ENCODE data around the gene DMXL1. TPM values are rescaled to one million over a fixed set of nuclear protein-coding genes. Genes with fewer than 3 reads are reported as not detected.

The DMXL1 gene
- total and polyA plus RNA-seq, 2 experiments from 2014 or later: 28.4 to 41.7 TPM

DNA sequence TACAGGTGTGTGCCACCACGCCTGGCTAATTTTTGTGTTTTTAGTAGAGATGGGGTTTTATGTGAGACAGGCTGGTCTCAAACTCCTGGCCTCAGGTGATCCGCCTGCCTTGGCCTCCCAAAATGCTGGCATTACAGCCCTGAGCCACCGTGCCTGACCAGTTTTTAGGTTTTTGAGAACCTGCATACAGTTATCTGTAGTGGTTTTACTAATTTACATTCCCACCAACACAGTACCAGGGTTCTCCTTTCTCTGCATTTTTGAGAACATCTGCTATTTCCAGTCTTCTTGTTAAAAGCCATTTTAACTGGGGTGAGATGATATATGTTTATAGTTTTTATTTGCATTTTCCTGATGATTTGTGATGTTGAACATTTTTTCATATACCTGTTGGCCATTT lies 12.8 kb downstream of the DMXL1 start:
- Histone ChIP-seq H3F3A (replicated peaks; ENCODE audit: low read depth) (no peaks in the 10 kb centered on the region), H2AFZ (no peak overlapping the region), H3K4me3 (no peak overlapping the region), H3K79me2 (replicated peaks; ENCODE audit: insufficient read depth) (peaks cover 88% of the 10 kb centered on the region), H3K4me1 (ENCODE audit: insufficient read depth) (peaks cover 24% of the 10 kb centered on the region), H3K36me3 (ENCODE audit: insufficient read depth) (no peaks in the 10 kb centered on the region), H3K27me3 (ENCODE audit: insufficient read depth) (no peaks in the 10 kb centered on the region), H4K20me1 (replicated peaks; ENCODE audit: insufficient read depth) (no peaks in the 10 kb centered on the region), H3K4me2 (no peak overlapping the region), H3K9me2 (ENCODE audit: insufficient read depth) (no peaks in the 10 kb centered on the region), H3K27ac (ENCODE audit: low read depth) (no peak overlapping the region)
- no peak overlapping the region for H3K4me3 Mint-ChIP-seq
- ATAC-seq (no peak), DNase-seq (ENCODE audit: low spot score) (no peak)
- H3K36me3 Mint-ChIP-seq (ENCODE audit: low read depth): peaks cover 39% of the 10 kb centered on the region
- H3K9me3 Mint-ChIP-seq: peaks cover 13% of the 10 kb centered on the region
- peaks cover 5% of the 10 kb centered on the region for H3K27me3 Mint-ChIP-seq (ENCODE audit: insufficient read depth, low read depth, poor library complexity)
- no peak overlapping the region; the same call in 1 of the 2 replicates for H3K27ac Mint-ChIP-seq
- TF ChIP-seq EZH2phosphoT487 (IDR thresholded peaks at IDR 0.05; ENCODE audit: unreplicated experiment): no peak
- no peak for TF ChIP-seq POLR2AphosphoS5 (IDR thresholded peaks at IDR 0.05; ENCODE audit: low read depth)
- TF ChIP-seq, protein P1, sequence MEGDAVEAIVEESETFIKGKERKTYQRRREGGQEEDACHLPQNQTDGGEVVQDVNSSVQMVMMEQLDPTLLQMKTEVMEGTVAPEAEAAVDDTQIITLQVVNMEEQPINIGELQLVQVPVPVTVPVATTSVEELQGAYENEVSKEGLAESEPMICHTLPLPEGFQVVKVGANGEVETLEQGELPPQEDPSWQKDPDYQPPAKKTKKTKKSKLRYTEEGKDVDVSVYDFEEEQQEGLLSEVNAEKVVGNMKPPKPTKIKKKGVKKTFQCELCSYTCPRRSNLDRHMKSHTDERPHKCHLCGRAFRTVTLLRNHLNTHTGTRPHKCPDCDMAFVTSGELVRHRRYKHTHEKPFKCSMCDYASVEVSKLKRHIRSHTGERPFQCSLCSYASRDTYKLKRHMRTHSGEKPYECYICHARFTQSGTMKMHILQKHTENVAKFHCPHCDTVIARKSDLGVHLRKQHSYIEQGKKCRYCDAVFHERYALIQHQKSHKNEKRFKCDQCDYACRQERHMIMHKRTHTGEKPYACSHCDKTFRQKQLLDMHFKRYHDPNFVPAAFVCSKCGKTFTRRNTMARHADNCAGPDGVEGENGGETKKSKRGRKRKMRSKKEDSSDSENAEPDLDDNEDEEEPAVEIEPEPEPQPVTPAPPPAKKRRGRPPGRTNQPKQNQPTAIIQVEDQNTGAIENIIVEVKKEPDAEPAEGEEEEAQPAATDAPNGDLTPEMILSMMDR (conservative IDR thresholded peaks at IDR 0.05; ENCODE audit: low read depth in 2 of 2): no peak
- no peak for TF ChIP-seq ZNF114 (CRISPR knock-in tag; IDR thresholded peaks at IDR 0.05)
- TF ChIP-seq CREB1 (CRISPR knock-in tag; IDR thresholded peaks at IDR 0.05; ENCODE audit: low read depth): no peak
- no peak for TF ChIP-seq ZNF331 (CRISPR knock-in tag; IDR thresholded peaks at IDR 0.05; ENCODE audit: low read depth)
- TF ChIP-seq, protein P2, sequence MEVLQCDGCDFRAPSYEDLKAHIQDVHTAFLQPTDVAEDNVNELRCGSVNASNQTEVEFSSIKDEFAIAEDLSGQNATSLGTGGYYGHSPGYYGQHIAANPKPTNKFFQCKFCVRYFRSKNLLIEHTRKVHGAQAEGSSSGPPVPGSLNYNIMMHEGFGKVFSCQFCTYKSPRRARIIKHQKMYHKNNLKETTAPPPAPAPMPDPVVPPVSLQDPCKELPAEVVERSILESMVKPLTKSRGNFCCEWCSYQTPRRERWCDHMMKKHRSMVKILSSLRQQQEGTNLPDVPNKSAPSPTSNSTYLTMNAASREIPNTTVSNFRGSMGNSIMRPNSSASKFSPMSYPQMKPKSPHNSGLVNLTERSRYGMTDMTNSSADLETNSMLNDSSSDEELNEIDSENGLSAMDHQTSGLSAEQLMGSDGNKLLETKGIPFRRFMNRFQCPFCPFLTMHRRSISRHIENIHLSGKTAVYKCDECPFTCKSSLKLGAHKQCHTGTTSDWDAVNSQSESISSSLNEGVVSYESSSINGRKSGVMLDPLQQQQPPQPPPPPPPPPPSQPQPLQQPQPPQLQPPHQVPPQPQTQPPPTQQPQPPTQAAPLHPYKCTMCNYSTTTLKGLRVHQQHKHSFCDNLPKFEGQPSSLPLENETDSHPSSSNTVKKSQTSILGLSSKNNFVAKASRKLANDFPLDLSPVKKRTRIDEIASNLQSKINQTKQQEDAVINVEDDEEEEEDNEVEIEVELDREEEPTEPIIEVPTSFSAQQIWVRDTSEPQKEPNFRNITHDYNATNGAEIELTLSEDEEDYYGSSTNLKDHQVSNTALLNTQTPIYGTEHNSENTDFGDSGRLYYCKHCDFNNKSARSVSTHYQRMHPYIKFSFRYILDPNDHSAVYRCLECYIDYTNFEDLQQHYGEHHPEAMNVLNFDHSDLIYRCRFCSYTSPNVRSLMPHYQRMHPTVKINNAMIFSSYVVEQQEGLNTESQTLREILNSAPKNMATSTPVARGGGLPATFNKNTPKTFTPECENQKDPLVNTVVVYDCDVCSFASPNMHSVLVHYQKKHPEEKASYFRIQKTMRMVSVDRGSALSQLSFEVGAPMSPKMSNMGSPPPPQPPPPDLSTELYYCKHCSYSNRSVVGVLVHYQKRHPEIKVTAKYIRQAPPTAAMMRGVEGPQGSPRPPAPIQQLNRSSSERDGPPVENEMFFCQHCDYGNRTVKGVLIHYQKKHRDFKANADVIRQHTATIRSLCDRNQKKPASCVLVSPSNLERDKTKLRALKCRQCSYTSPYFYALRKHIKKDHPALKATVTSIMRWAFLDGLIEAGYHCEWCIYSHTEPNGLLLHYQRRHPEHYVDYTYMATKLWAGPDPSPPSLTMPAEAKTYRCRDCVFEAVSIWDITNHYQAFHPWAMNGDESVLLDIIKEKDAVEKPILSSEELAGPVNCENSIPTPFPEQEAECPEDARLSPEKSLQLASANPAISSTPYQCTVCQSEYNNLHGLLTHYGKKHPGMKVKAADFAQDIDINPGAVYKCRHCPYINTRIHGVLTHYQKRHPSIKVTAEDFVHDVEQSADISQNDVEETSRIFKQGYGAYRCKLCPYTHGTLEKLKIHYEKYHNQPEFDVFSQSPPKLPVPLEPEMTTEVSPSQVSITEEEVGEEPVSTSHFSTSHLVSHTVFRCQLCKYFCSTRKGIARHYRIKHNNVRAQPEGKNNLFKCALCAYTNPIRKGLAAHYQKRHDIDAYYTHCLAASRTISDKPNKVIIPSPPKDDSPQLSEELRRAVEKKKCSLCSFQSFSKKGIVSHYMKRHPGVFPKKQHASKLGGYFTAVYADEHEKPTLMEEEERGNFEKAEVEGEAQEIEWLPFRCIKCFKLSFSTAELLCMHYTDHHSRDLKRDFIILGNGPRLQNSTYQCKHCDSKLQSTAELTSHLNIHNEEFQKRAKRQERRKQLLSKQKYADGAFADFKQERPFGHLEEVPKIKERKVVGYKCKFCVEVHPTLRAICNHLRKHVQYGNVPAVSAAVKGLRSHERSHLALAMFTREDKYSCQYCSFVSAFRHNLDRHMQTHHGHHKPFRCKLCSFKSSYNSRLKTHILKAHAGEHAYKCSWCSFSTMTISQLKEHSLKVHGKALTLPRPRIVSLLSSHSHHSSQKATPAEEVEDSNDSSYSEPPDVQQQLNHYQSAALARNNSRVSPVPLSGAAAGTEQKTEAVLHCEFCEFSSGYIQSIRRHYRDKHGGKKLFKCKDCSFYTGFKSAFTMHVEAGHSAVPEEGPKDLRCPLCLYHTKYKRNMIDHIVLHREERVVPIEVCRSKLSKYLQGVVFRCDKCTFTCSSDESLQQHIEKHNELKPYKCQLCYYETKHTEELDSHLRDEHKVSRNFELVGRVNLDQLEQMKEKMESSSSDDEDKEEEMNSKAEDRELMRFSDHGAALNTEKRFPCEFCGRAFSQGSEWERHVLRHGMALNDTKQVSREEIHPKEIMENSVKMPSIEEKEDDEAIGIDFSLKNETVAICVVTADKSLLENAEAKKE (CRISPR knock-in tag; IDR thresholded peaks at IDR 0.05): no peak
- no peak for TF ChIP-seq STAT1 (IDR thresholded peaks at IDR 0.05; ENCODE audit: unreplicated experiment)
- TF ChIP-seq EZH2 (IDR thresholded peaks at IDR 0.05; ENCODE audit: low read depth, unreplicated experiment): no peak
- TF ChIP-seq JUNB (IDR thresholded peaks at IDR 0.05; ENCODE audit: unreplicated experiment): no peak
- TF ChIP-seq, protein P3, sequence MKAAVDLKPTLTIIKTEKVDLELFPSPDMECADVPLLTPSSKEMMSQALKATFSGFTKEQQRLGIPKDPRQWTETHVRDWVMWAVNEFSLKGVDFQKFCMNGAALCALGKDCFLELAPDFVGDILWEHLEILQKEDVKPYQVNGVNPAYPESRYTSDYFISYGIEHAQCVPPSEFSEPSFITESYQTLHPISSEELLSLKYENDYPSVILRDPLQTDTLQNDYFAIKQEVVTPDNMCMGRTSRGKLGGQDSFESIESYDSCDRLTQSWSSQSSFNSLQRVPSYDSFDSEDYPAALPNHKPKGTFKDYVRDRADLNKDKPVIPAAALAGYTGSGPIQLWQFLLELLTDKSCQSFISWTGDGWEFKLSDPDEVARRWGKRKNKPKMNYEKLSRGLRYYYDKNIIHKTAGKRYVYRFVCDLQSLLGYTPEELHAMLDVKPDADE (IDR thresholded peaks at IDR 0.05): no peak
- TF ChIP-seq, protein P4, sequence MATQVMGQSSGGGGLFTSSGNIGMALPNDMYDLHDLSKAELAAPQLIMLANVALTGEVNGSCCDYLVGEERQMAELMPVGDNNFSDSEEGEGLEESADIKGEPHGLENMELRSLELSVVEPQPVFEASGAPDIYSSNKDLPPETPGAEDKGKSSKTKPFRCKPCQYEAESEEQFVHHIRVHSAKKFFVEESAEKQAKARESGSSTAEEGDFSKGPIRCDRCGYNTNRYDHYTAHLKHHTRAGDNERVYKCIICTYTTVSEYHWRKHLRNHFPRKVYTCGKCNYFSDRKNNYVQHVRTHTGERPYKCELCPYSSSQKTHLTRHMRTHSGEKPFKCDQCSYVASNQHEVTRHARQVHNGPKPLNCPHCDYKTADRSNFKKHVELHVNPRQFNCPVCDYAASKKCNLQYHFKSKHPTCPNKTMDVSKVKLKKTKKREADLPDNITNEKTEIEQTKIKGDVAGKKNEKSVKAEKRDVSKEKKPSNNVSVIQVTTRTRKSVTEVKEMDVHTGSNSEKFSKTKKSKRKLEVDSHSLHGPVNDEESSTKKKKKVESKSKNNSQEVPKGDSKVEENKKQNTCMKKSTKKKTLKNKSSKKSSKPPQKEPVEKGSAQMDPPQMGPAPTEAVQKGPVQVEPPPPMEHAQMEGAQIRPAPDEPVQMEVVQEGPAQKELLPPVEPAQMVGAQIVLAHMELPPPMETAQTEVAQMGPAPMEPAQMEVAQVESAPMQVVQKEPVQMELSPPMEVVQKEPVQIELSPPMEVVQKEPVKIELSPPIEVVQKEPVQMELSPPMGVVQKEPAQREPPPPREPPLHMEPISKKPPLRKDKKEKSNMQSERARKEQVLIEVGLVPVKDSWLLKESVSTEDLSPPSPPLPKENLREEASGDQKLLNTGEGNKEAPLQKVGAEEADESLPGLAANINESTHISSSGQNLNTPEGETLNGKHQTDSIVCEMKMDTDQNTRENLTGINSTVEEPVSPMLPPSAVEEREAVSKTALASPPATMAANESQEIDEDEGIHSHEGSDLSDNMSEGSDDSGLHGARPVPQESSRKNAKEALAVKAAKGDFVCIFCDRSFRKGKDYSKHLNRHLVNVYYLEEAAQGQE (IDR thresholded peaks at IDR 0.05; ENCODE audit: unreplicated experiment): no peak
- TF ChIP-seq NANOG (IDR thresholded peaks at IDR 0.05; ENCODE audit: borderline replicate concordance): no peak
- peaks cover 34% of the 10 kb centered on the region for H3K4me1 Mint-ChIP-seq
